ENCODE measurements around the gene LCN9. TPM values are rescaled to one million over a fixed set of nuclear protein-coding genes. Genes with fewer than 3 reads are reported as not detected.
A peak's percentile ranks its signal among the peaks of the same experiment; 100 is the strongest.

The LCN9 gene
- total RNA-seq, 1 donor from 2014 or later, result 4.8 TPM

- H3K4me1 Mint-ChIP-seq (ENCODE audit: low read depth, unreplicated experiment), result peaks cover 9% of the 10 kb centered on the region
- no peak for TF ChIP-seq EZH2 (IDR thresholded peaks at IDR 0.05; ENCODE audit: insufficient read depth, low read length)
- TF ChIP-seq CTCF (IDR thresholded peaks at IDR 0.05; ENCODE audit: insufficient read depth, low read depth, low read length), result no peak
- Histone ChIP-seq H3K4me2 (ENCODE audit: low read length) (no peak overlapping the region), H2AFZ (ENCODE audit: low read depth, low read length) (no peak overlapping the region), H3K4me3 (ENCODE audit: insufficient read depth, low read depth, low read length) (no peak overlapping the region), H3K79me2 (ENCODE audit: insufficient read depth, low read length) (no peaks in the 10 kb centered on the region), H3K9ac (ENCODE audit: low read length) (no peak overlapping the region), H3K36me3 (ENCODE audit: insufficient read depth, low read length) (no peaks in the 10 kb centered on the region), H3K27me3 (ENCODE audit: insufficient read depth, low read length) (no peaks in the 10 kb centered on the region), H4K20me1 (ENCODE audit: insufficient read depth, low read length) (no peaks in the 10 kb centered on the region), H3K4me1 (ENCODE audit: insufficient read depth, low read length) (no peaks in the 10 kb centered on the region), H3K27ac (ENCODE audit: low read depth, low read length) (no peak overlapping the region), H3K9me3 (ENCODE audit: insufficient read depth, low read depth, low read length) (no peaks in the 10 kb centered on the region)
- DNase-seq (ENCODE audit: low read depth) (peak; percentile 8), FAIRE-seq (no peak)
- no peak overlapping the region for H3K4me3 Mint-ChIP-seq (ENCODE audit: unreplicated experiment)
- H3K27ac Mint-ChIP-seq (ENCODE audit: unreplicated experiment), result no peak overlapping the region
- peaks cover 31% of the 10 kb centered on the region for H3K27me3 Mint-ChIP-seq (ENCODE audit: low read depth, unreplicated experiment)
- H3K9me3 Mint-ChIP-seq (ENCODE audit: unreplicated experiment), result no peaks in the 10 kb centered on the region
- peaks cover 2% of the 10 kb centered on the region for H3K36me3 Mint-ChIP-seq (ENCODE audit: low read depth, unreplicated experiment)
Observed at GRCh38 chr9:135692410-135692809, 29.3 kb downstream of the LCN9 start.

GRCh38 chr9:135693265-135693664 lies 30.2 kb downstream of the LCN9 start:
- Histone ChIP-seq H3K27ac (ENCODE audit: low read depth, low read length) (no peak overlapping the region), H3K9ac (ENCODE audit: low read length) (no peak overlapping the region), H3K36me3 (ENCODE audit: insufficient read depth, low read length) (no peaks in the 10 kb centered on the region), H3K9me3 (ENCODE audit: insufficient read depth, low read depth, low read length) (no peaks in the 10 kb centered on the region), H2AFZ (ENCODE audit: low read depth, low read length) (no peak overlapping the region), H3K79me2 (ENCODE audit: insufficient read depth, low read length) (no peaks in the 10 kb centered on the region), H3K4me2 (ENCODE audit: low read length) (no peak overlapping the region), H3K4me1 (ENCODE audit: insufficient read depth, low read length) (no peaks in the 10 kb centered on the region), H3K27me3 (ENCODE audit: insufficient read depth, low read length) (no peaks in the 10 kb centered on the region), H3K4me3 (ENCODE audit: insufficient read depth, low read depth, low read length) (no peak overlapping the region), H4K20me1 (ENCODE audit: insufficient read depth, low read length) (no peaks in the 10 kb centered on the region)
- DNase-seq (ENCODE audit: low read depth) (no peak), FAIRE-seq (no peak)
- H3K4me1 Mint-ChIP-seq (ENCODE audit: low read depth, unreplicated experiment), result peaks cover 9% of the 10 kb centered on the region
- no peak overlapping the region for H3K4me3 Mint-ChIP-seq (ENCODE audit: unreplicated experiment)
- TF ChIP-seq EZH2 (IDR thresholded peaks at IDR 0.05; ENCODE audit: insufficient read depth, low read length) (no peak), CTCF (IDR thresholded peaks at IDR 0.05; ENCODE audit: insufficient read depth, low read depth, low read length) (no peak)
- peaks cover 34% of the 10 kb centered on the region for H3K27me3 Mint-ChIP-seq (ENCODE audit: low read depth, unreplicated experiment)
- H3K27ac Mint-ChIP-seq (ENCODE audit: unreplicated experiment), result no peak overlapping the region
- no peaks in the 10 kb centered on the region for H3K9me3 Mint-ChIP-seq (ENCODE audit: unreplicated experiment)
- peaks cover 2% of the 10 kb centered on the region for H3K36me3 Mint-ChIP-seq (ENCODE audit: low read depth, unreplicated experiment)

GRCh38 chr9:135693771-135694170 lies 30.7 kb downstream of the LCN9 start:
- no peaks in the 10 kb centered on the region for H3K4me1 ChIP-seq (ENCODE audit: insufficient read depth, low read length)
- H3K4me3 ChIP-seq (ENCODE audit: insufficient read depth, low read depth, low read length), result no peak overlapping the region
- H4K20me1 ChIP-seq (ENCODE audit: insufficient read depth, low read length), result no peaks in the 10 kb centered on the region
- H3K36me3 Mint-ChIP-seq (ENCODE audit: low read depth, unreplicated experiment), result peaks cover 2% of the 10 kb centered on the region
- H3K4me1 Mint-ChIP-seq (ENCODE audit: low read depth, unreplicated experiment), result peaks cover 9% of the 10 kb centered on the region
- no peak overlapping the region for H3K4me3 Mint-ChIP-seq (ENCODE audit: unreplicated experiment)
- FAIRE-seq (no peak), DNase-seq (ENCODE audit: low read depth) (no peak)
- H3K27ac ChIP-seq (ENCODE audit: low read depth, low read length), result no peak overlapping the region
- H3K9me3 Mint-ChIP-seq (ENCODE audit: unreplicated experiment), result no peaks in the 10 kb centered on the region
- TF ChIP-seq EZH2 (IDR thresholded peaks at IDR 0.05; ENCODE audit: insufficient read depth, low read length) (no peak), CTCF (IDR thresholded peaks at IDR 0.05; ENCODE audit: insufficient read depth, low read depth, low read length) (no peak)
- H3K4me2 ChIP-seq (ENCODE audit: low read length), result no peak overlapping the region
- H3K27me3 ChIP-seq (ENCODE audit: insufficient read depth, low read length), result no peaks in the 10 kb centered on the region
- no peak overlapping the region for H2AFZ ChIP-seq (ENCODE audit: low read depth, low read length)
- H3K9me3 ChIP-seq (ENCODE audit: insufficient read depth, low read depth, low read length), result no peaks in the 10 kb centered on the region
- no peaks in the 10 kb centered on the region for H3K36me3 ChIP-seq (ENCODE audit: insufficient read depth, low read length)
- no peak overlapping the region for H3K27ac Mint-ChIP-seq (ENCODE audit: unreplicated experiment)
- H3K9ac ChIP-seq (ENCODE audit: low read length), result no peak overlapping the region
- H3K27me3 Mint-ChIP-seq (ENCODE audit: low read depth, unreplicated experiment), result peaks cover 35% of the 10 kb centered on the region
- H3K79me2 ChIP-seq (ENCODE audit: insufficient read depth, low read length), result no peaks in the 10 kb centered on the region
